Uterus (tissue), 2 donors: ENCODE results near the gene ERVFRD-1.

ENCODE experiments used
- CTCF ChIP-seq, 4 experiments: fragments of 200-600 bp in 2 of 4; fragments of 450-650 bp in 2 of 4; sonication (generic) in 2 of 4; IDR thresholded peaks; one replicate each; pipeline ENCODE4 v1.5.1; 2016 to 2019; ENCODE audit warnings: antibody characterized with exemption in 4 of 4, mild to moderate bottlenecking in 2 of 4, moderate library complexity in 1 of 4
- POLR2A ChIP-seq, 2 donors: fragments of 450-650 bp; IDR thresholded peaks; one replicate each; pipeline ENCODE4 v1.6.1; 2016; ENCODE audit warnings: antibody characterized with exemption in 2 of 2, mild to moderate bottlenecking in 1 of 2, moderate library complexity in 1 of 2

GRCh38 chr6:11122380-11122779 lies 10.9 kb upstream of the ERVFRD-1 start:
- TF ChIP-seq CTCF (IDR thresholded peaks at IDR 0.05) (no peak), POLR2A (IDR thresholded peaks at IDR 0.05) (no peak)
